ENCODE data around the gene CBX2. TPM values are rescaled to one million over a fixed set of nuclear protein-coding genes. Genes with fewer than 3 reads are reported as not detected.
A peak's percentile ranks its signal among the peaks of the same experiment; 100 is the strongest.

CBX2 gene
- total RNA-seq, 4 donors from 2014 or later = 0.54 to 1.7 (median 1.1) TPM

DNA sequence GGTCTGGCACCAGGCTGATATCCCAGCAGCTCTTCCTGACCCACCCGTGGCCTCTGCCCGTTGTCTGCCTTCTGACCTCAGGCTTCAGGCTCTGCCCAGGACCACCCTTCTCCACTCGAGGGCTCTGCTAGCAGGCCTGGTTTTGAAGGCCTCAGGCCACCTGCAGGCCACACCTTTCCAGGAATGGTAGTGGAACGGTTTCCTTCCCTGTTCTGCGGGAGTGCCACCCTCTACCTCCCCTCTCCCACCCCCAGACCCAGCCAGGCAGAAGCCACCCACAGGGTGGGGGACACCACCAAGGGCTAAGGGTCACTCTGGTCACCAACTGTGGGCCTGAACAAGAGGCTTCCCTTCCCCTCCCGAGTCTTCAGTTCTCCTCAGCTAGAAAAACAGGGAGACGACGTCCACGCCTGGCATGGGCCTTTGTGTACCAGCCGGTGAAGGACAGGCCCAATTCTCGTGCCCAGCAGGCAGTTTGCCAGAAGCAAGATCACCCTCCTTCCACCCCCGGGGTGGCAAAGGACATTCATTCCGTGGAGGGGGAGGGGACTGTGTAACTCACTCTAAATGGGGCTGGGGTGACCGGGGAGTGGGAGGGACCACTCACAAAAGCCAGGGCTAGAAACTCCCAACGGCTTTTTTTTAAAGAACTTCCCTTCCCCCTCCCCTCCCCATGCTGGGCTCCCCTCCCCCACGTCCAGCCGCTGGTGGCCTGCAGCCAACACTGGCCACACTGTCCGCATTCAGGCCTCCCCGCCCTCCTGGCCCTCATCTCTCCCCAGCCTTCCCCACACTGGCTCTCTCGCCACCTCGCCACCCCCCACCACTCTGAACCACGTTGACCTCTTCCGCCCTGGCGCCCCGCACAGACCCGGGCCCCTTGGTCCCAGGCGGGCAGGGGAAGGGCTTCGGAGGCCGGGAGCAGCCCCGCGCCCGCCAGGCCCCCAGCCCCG, 53.6 kb downstream of the CBX2 start:
- H3K9me3 ChIP-seq = no peaks in the 10 kb centered on the region
- DNase-seq = peak; percentile 89 to 90
- H3K27me3 ChIP-seq = no peaks in the 10 kb centered on the region
- TF ChIP-seq, protein P1, sequence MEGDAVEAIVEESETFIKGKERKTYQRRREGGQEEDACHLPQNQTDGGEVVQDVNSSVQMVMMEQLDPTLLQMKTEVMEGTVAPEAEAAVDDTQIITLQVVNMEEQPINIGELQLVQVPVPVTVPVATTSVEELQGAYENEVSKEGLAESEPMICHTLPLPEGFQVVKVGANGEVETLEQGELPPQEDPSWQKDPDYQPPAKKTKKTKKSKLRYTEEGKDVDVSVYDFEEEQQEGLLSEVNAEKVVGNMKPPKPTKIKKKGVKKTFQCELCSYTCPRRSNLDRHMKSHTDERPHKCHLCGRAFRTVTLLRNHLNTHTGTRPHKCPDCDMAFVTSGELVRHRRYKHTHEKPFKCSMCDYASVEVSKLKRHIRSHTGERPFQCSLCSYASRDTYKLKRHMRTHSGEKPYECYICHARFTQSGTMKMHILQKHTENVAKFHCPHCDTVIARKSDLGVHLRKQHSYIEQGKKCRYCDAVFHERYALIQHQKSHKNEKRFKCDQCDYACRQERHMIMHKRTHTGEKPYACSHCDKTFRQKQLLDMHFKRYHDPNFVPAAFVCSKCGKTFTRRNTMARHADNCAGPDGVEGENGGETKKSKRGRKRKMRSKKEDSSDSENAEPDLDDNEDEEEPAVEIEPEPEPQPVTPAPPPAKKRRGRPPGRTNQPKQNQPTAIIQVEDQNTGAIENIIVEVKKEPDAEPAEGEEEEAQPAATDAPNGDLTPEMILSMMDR (IDR thresholded peaks at IDR 0.05) = no peak
- TF ChIP-seq POLR2A (IDR thresholded peaks at IDR 0.05) = peak in 1 of 2 donors; percentile 12
- H3K4me1 ChIP-seq = peaks cover 50 to 61% of the 10 kb centered on the region in 2 donors
- intact Hi-C loops (cut with DNase I) = no loop called here
- peak overlapping the region; percentile 65 to 87 (median 66) for H3K27ac ChIP-seq
- H3K36me3 ChIP-seq = peaks cover 18 to 20% of the 10 kb centered on the region in 2 donors
- peak overlapping the region in 1 of 3 donors; percentile 27 for H3K4me3 ChIP-seq (replicated peaks in 1 of 3)
- WGBS, 2 donors = 28% methylated on average over 14 to 30 of the region's 33 CpGs

DNA sequence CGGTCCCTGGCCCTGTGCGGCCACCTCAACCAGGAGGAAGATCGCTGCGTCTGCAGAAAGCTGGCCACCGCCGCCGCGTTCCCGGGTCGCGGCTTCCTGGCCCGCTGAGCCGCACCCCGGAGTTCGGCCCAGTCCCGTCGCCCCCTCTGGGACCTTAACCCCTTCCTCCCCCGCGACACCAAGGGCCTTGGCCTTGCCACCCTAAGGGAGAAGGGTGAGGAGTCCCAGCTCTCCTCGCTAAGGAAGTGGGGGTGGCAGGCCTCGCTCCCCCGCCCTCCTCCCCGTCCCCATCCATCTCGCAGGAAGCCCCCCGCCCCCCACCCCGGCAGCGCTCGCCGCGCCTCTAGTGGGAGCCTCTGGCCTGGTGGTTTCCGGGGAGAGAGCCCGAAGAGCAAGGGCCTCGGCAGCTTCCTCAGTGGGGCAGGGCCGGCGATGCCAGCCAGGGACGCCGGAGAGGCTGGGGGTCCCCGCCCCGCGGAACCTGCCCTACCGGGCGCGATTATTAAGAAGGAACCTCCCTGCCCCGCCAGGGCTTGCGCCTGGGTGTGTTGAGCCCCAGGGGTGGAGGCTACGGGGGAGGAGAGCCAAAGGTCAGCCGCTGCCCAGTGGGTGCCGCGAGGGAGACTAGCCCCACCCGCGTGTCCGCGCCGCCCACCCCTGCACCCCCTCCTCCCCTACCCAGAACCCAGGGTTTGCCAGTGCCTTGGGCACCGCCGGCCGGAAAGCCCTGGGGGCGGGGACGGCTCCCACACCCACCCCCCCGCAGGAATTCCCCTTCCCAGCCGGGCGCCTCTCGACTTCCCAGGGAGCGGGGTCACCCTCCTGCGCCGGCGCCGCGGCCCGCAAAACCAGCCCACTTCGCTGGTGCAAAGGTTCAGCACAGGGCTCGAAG, 54.5 kb downstream of the CBX2 start:
- Histone ChIP-seq H3K27me3 (no peaks in the 10 kb centered on the region), H3K9me3 (no peaks in the 10 kb centered on the region), H3K36me3 (peaks cover 18 to 20% of the 10 kb centered on the region in 2 donors), H3K27ac (peak overlapping the region; percentile 65 to 87 (median 66)), H3K4me3 (replicated peaks in 1 of 3) (peak overlapping the region in 1 of 3 donors; percentile 27), H3K4me1 (peaks cover 59 to 71% of the 10 kb centered on the region in 2 donors)
- 31 to 40% methylated on average over 6 to 7 of the region's 72 CpGs for WGBS, 2 donors
- peak; percentile 52 to 60 for DNase-seq
- intact Hi-C loops (cut with DNase I) = no loop called here
- TF ChIP-seq, protein P1 (IDR thresholded peaks at IDR 0.05) = no peak
- no peak for TF ChIP-seq POLR2A (IDR thresholded peaks at IDR 0.05)

DNA sequence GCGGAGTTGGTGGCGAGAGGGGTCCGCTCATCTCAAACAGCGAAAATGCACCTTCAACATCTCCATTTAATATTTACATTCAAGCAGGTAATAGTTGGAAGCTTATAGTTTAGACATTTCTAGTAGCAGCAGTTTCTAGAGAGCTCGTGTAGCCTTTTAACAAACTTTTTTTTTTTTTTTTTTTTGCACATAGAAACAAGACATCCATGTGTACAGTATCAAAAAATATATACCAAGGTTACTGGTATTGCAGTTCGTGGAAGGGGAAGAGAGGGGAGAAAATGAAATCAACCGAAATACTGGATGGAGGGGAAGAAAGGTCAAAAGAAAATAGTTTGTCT, 55.1 kb downstream of the CBX2 start:
- Histone ChIP-seq H3K27ac (no peak overlapping the region), H3K4me1 (peaks cover 63 to 74% of the 10 kb centered on the region in 2 donors), H3K9me3 (no peaks in the 10 kb centered on the region), H3K36me3 (peaks cover 18 to 20% of the 10 kb centered on the region in 2 donors), H3K4me3 (replicated peaks in 1 of 3) (no peak overlapping the region), H3K27me3 (no peaks in the 10 kb centered on the region)
- intact Hi-C loops (cut with DNase I) = no loop called here
- WGBS, 2 donors = 91 to 93% methylated on average over 7 of the region's 7 CpGs
- no peak for TF ChIP-seq POLR2A (IDR thresholded peaks at IDR 0.05)
- TF ChIP-seq, protein P1 (IDR thresholded peaks at IDR 0.05) = no peak
- no peak for DNase-seq

DNA sequence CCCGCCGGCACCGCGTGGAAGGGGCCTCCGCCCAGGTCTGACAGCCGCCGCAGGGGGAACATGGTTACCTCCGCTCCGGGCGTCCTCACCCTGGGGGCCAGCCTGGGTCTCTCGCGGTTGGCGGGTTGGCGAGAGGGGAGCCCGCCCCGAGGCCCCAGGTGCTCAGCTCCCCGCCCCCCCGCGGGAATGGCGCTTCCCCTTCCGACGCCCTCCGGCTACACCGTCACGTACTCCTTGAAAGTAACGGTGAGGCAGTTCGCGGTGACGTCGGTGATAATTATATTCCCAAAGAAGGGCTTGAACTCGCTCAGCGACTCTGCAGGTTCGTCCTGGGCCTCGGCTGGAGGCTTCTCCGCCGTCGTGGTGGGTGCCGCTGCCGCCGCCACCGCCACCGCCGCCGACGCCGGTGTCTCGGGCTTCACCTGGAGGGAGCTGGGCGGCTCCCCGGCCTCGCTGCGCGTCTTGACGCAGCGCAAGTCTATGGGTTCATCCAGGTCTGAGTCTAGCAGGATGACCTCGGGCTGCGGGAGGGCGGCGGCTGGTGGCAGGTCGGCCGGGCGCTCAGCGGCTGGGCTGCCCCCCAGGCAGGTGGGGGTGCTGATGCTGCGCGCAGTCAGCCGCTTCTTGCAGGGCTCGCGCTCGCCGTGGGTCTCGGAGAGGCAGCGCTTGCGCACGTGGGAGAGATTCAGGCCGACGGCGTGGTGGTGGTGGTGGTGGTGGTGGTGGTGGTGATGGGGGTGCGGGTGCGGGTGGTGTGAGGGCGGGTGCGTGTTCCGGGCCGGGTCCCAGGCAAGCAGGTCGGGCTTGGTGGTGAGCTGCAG, 56.0 kb downstream of the CBX2 start:
- intact Hi-C loops (cut with DNase I) = no loop called here
- DNase-seq = no peak
- Histone ChIP-seq H3K27ac (no peak overlapping the region), H3K4me1 (peaks cover 59 to 68% of the 10 kb centered on the region in 2 donors), H3K4me3 (replicated peaks in 1 of 3) (no peak overlapping the region), H3K27me3 (no peaks in the 10 kb centered on the region), H3K9me3 (no peaks in the 10 kb centered on the region), H3K36me3 (peaks cover 18 to 20% of the 10 kb centered on the region in 2 donors)
- WGBS, 2 donors = 85 to 90% methylated on average over 45 to 79 of the region's 83 CpGs
- no peak for TF ChIP-seq POLR2A (IDR thresholded peaks at IDR 0.05)
- TF ChIP-seq, protein P1 (IDR thresholded peaks at IDR 0.05) = no peak
